Duodenal mucosa (tissue), 2 donors: Measurements from ENCODE around the gene MAGEH1.
"Not testable (repeated sequence)": the region's sequence is repeated elsewhere in the genome, so short reads cannot be mapped to it uniquely, and the experiment has no call there.

Experiments
- H3K27ac ChIP-seq: one replicate; pipeline ENCODE4 v1.7.0; 2013; ENCODE audit warnings: low read depth, low read length
- H3K27me3 ChIP-seq, 2 donors: one replicate each; pipeline ENCODE4 v1.7.0; 2013; ENCODE audit warnings: low read length in 2 of 2, control low read depth in 1 of 2; ENCODE audit not compliant: insufficient read depth in 2 of 2, control insufficient read depth in 1 of 2
- H3K36me3 ChIP-seq, 2 donors: one replicate each; pipeline ENCODE4 v1.7.0; 2013; ENCODE audit warnings: low read length in 2 of 2, control low read depth in 1 of 2; ENCODE audit not compliant: insufficient read depth in 2 of 2, control insufficient read depth in 1 of 2
- H3K4me1 ChIP-seq, 2 donors: one replicate each; pipeline ENCODE4 v1.7.0; 2013; ENCODE audit warnings: low read length in 2 of 2, control low read depth in 1 of 2; ENCODE audit not compliant: insufficient read depth in 2 of 2, control insufficient read depth in 1 of 2
- H3K4me3 ChIP-seq, 2 donors: one replicate each; pipeline ENCODE4 v1.7.0; 2013; ENCODE audit warnings: low read length in 2 of 2, low read depth in 1 of 2
- H3K9ac ChIP-seq, 2 donors: one replicate each; pipeline ENCODE4 v1.7.0; 2013; ENCODE audit warnings: low read length in 2 of 2, low read depth in 1 of 2
- H3K9me3 ChIP-seq, 2 donors: one replicate each; pipeline ENCODE4 v1.7.0; 2013; ENCODE audit warnings: low read length in 2 of 2, control low read depth in 1 of 2; ENCODE audit not compliant: control insufficient read depth in 1 of 2

MAGEH1 gene

DNA sequence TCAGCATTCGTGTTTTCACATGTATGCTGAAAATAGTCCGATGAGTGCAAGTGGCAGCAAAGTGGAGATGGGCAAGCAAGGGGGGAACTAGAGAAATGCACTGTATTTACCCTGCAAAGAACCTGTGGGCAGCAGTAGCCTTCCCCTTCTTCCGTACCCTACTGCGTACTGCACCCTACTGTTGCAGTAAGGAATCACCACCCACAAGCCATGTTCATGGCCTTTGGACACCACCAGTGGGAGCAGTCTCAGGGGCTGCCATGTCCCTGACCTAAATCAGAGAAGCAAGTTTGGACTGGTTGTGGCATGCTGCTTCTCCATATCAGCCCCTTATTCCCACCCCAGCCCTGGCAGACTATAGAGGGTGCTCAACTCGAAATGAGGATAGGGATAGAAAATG lies 12.1 kb downstream of the MAGEH1 start:
- not testable (repeated sequence) for H3K4me1 ChIP-seq, H3K36me3 ChIP-seq, H3K9ac ChIP-seq, H3K4me3 ChIP-seq, H3K27ac ChIP-seq, H3K27me3 ChIP-seq, H3K9me3 ChIP-seq

DNA sequence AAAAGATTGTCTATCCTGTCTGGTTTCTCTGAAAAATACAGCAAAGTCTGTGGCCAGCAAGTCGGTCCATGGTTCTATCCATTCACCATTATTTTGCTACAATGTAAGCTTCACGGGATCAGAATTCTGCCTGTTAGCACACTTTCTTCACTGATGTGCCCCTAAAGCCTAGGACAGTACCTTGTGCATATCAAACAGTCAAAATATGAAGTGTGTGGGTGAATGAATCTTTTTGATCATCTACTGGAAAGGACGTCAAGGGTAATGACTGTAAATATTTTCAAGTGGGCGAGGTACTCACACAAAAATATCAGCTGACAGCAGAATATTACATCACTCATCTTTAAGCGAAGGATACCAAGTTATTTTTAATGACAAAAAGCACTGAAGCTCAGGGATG lies 13.2 kb downstream of the MAGEH1 start:
- not testable (repeated sequence) for H3K36me3 ChIP-seq, H3K4me3 ChIP-seq, H3K27me3 ChIP-seq, H3K9ac ChIP-seq, H3K9me3 ChIP-seq, H3K4me1 ChIP-seq, H3K27ac ChIP-seq

DNA sequence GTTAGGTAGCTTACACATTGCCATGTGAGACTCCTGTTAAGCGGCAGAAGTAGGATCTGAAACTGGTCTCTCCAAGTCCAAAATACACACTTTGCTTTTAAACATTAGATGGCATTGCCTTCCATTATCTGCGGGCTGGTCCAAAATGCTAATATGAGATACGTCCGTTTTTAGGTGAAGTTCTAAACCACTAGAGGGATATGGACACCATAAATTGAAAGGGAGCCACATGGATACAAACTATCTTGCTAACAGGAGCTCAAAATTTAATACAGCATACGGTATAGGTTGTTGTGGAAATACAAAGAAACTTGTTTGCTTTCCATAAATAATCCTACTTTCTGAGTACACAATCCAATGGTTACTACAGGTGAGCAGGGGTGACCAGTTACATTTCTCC lies 13.9 kb downstream of the MAGEH1 start:
- not testable (repeated sequence) for H3K27me3 ChIP-seq, H3K4me3 ChIP-seq, H3K36me3 ChIP-seq, H3K9ac ChIP-seq, H3K27ac ChIP-seq, H3K4me1 ChIP-seq, H3K9me3 ChIP-seq

DNA sequence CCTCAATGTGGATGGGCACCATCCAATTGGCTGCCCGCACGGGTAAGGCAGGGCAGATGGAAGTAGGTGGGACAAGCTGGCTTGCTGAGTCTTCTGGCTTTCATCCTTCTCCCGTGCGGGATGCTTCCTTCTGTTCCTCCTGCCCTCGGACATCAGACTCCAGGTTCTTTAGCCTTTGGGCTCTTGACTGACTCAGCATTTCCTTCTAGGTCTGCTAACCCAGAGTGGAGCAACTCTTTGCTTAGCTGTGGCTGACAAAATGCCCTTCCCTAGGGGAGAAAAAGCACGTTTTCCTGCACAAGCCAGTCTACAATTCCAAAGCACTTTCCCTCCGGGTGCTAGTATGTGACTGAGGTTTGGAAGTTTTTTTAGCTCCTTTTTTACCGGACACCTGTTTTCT lies 28.0 kb downstream of the MAGEH1 start:
- not testable (repeated sequence) for H3K27ac ChIP-seq, H3K36me3 ChIP-seq, H3K9ac ChIP-seq, H3K4me1 ChIP-seq, H3K4me3 ChIP-seq, H3K27me3 ChIP-seq, H3K9me3 ChIP-seq

DNA sequence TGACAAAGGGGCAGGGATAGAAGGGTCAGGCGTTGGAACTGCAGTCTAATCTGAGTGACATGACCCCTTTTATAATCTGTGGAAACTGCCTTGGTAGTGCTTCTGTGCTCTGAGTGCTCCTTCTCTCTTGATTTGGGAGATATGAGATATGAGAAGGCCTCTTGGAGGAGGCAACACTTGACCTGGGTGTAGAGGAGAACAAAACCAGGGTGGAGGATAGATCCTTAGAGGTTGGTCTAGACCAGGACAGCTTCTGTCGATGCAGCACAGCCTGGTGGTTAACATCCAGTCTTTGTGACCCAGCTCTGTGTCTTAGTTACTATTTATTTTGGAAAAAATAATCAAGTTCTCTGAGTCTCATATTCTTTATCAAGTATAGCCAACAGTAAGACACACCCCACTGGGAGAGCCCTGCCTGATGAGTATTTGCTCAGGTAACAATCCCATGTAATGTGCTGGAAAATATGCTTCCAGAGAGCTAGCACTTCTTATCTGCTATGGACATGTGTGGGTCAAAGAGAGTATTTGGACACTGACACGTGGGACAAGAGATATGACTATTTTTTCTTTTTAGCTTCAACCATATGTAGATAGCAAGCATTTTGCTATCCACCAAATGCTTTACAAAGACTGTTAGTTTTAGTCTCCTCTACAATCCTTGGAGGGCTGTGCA lies 28.6 kb downstream of the MAGEH1 start:
- H3K27me3 ChIP-seq: no peaks in the 10 kb centered on the region
- no peaks in the 10 kb centered on the region for H3K9me3 ChIP-seq
- H3K9ac ChIP-seq: no peak overlapping the region
- no peak overlapping the region for H3K27ac ChIP-seq
- no peak overlapping the region for H3K4me3 ChIP-seq
- H3K4me1 ChIP-seq: no peaks in the 10 kb centered on the region
- no peaks in the 10 kb centered on the region for H3K36me3 ChIP-seq

DNA sequence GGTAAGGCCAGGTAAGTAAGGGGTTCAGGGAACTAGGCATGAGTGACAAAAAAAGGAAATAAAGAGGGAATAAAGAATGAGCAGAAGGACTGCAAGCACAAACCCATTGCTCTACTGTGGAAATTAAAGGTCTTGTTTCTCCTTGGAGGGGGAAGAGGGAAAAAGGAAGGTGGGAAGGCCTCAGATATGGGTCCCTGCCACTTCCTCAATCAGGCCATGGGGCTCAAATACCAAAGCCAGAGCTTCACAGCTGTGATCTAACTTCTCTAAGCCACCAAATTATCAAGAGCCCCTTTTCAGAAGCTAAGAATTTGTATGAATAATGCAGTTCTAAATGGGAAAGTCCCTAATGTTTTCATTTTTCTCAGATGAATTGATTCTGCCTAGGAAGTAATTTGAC lies 33.0 kb downstream of the MAGEH1 start:
- Histone ChIP-seq H3K9me3 (no peaks in the 10 kb centered on the region), H3K27me3 (no peaks in the 10 kb centered on the region), H3K9ac (no peak overlapping the region), H3K27ac (no peak overlapping the region), H3K4me3 (no peak overlapping the region), H3K36me3 (no peaks in the 10 kb centered on the region), H3K4me1 (no peaks in the 10 kb centered on the region)

DNA sequence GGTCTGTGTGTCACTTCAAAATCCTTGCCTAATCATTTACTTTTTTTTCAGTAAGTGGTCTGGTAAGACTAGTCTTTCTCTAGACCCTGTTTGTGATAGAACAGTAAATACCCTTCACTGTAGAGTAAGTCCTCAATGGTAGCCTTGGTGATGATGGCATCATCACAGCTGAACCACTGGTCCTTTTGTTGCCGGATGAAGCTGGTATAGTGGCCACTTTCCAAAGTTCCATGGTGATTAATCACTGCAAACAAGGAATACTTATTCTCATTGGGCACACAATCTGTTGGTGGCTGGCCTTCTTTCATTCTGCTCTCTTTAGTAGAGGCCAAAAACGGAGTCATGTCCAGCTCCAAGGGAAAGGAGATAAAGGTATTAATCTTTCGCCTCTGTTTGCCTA lies 34.8 kb downstream of the MAGEH1 start:
- Histone ChIP-seq H3K27me3 (no peaks in the 10 kb centered on the region), H3K9me3 (no peaks in the 10 kb centered on the region), H3K36me3 (no peaks in the 10 kb centered on the region), H3K9ac (no peak overlapping the region), H3K27ac (no peak overlapping the region), H3K4me1 (no peaks in the 10 kb centered on the region), H3K4me3 (no peak overlapping the region)

DNA sequence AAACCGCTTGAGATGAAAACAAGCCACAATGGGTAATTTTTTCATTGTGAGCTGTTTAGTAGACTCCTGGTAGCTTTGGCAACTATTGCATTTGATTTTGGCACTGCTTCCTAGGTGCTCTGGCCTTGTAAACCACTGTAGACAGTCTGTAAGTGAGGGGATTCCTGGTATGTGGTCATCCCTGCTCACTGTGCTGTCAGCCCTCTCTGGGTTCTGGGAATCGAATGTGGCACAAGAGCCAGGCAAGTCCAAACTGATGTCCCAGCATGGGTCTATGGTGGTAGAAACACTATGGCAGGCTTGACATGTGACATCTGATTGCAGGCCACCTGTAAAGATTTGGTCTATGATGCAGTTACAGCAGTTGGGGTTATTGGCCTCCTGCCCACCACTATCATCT lies 35.2 kb downstream of the MAGEH1 start:
- Histone ChIP-seq H3K9me3 (no peaks in the 10 kb centered on the region), H3K27ac (no peak overlapping the region), H3K4me1 (no peaks in the 10 kb centered on the region), H3K9ac (no peak overlapping the region), H3K4me3 (no peak overlapping the region), H3K27me3 (no peaks in the 10 kb centered on the region), H3K36me3 (no peaks in the 10 kb centered on the region)

DNA sequence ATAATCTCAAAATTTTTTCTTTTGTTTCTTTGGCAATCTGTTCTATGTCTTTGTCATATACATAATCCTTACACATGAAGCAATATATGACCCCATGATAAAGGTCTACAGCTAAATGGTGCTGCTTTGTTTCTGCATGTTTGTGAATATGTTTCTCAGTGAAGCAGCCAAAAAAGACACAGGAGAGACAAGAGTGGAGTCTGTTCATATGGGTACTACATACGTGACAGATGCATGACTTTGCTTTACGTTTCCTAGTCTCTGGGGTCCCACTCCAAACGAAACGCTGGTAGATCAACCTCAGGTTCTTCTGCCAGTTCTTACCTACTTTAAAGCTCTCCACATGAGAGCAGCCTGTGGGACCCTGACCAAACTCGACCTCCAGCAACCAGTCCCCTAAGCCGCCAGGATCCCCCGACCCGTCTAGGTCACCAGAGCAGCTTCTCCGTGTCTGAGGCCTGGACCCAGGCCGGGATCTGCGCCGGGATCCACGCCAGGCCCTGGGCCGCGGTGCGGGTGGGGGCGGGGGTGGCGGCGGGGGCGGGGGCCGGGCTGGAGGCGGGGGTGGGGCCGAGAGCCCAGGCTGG lies 36.2 kb downstream of the MAGEH1 start:
- Histone ChIP-seq H3K4me1 (no peaks in the 10 kb centered on the region), H3K27me3 (no peaks in the 10 kb centered on the region), H3K27ac (peak overlapping the region; percentile 10), H3K4me3 (peak overlapping the region; percentile 69 to 76), H3K36me3 (no peaks in the 10 kb centered on the region), H3K9ac (peak overlapping the region in 1 of 2 donors; percentile 32), H3K9me3 (no peaks in the 10 kb centered on the region)

DNA sequence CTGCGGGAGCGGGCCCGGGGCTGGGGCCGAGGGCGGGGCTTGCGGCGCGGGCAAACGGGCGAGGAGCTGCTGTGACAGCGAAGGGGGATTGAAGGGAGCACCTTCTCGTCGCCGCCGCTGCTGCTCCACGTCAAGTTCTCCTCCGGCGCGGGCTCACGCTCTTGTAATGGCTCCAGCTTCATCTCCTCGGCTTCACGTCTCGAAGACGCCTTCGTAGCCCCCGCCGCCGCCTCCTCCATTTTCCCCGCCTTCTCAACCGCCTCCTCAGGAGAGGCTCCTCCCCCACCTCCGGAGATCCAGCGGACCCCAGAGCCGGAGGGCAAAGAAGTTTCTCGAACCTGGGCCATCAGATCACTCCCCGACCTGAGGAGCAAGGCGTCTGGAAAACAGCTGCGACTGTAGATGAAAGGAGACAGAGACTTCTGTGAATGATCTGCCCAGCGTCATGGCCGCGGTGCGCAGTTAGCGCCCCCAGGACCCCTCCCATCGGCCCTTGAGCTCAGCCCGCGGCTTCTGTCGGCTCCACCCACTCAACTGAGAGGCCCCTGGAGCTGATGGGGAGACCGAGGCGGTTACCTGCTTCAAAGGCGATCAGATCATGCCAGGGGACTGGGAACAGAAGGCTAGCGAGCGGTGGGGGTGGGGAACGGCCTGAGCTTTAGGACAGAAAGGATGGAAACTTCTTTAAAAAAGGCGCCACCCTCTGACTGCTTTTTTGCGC lies 36.8 kb downstream of the MAGEH1 start:
- peak overlapping the region; percentile 64 to 78 for H3K9ac ChIP-seq
- H3K9me3 ChIP-seq: no peaks in the 10 kb centered on the region
- H3K27ac ChIP-seq: peak overlapping the region; percentile 75
- H3K36me3 ChIP-seq: no peaks in the 10 kb centered on the region
- H3K4me1 ChIP-seq: no peaks in the 10 kb centered on the region
- peak overlapping the region; percentile 69 to 76 for H3K4me3 ChIP-seq
- no peaks in the 10 kb centered on the region for H3K27me3 ChIP-seq
